ENCODE results near the gene PTPRT.

DNA sequence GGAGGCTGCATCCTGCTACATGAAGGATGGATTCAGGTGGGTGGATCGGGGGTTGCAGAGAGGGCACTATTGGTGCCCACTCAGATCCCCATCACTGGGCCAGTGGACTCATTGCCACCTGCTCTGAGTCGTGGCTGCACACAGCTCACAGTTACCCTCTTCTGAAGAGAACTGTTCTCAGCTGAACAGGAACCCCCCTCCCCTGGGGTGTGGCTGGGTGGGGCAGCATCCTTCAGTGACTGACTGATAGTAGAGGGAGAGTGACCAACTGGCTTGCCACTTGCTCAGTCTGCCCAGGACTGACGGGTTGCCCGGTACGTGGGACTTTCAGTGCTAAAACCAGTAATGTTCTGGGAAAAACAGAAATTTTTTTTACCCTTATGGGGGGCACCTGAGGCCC is 1077.5 kb downstream of the PTPRT start:
- TF ChIP-seq POLR2AphosphoS5 (IDR thresholded peaks at IDR 0.05) = no peak
- TF ChIP-seq POLR2A (IDR thresholded peaks at IDR 0.05) = no peak
- TF ChIP-seq, protein P1, sequence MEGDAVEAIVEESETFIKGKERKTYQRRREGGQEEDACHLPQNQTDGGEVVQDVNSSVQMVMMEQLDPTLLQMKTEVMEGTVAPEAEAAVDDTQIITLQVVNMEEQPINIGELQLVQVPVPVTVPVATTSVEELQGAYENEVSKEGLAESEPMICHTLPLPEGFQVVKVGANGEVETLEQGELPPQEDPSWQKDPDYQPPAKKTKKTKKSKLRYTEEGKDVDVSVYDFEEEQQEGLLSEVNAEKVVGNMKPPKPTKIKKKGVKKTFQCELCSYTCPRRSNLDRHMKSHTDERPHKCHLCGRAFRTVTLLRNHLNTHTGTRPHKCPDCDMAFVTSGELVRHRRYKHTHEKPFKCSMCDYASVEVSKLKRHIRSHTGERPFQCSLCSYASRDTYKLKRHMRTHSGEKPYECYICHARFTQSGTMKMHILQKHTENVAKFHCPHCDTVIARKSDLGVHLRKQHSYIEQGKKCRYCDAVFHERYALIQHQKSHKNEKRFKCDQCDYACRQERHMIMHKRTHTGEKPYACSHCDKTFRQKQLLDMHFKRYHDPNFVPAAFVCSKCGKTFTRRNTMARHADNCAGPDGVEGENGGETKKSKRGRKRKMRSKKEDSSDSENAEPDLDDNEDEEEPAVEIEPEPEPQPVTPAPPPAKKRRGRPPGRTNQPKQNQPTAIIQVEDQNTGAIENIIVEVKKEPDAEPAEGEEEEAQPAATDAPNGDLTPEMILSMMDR (IDR thresholded peaks at IDR 0.05) = no peak

Measured in breast epithelium (tissue), 3 donors.